Stimulated activated CD4-positive, alpha-beta T cell treated with anti-CD3 and anti-CD28 coated beads, Interleukin-4, amount 100 ng/mL, for 4 hours (primary cell): ENCODE results near the gene DYNLT5.
A peak's percentile ranks its signal among the peaks of the same experiment; 100 is the strongest.
"Not testable (repeated sequence)": the region's sequence is repeated elsewhere in the genome, so short reads cannot be mapped to it uniquely, and the experiment has no call there.

Experiments
- DNase-seq, 2 experiments: peaks; one replicate each; pipeline ENCODE4 v3.0.0-alpha.2; 2020

The DYNLT5 gene

GRCh38 chr1:66751160-66751559 lies 1.1 kb upstream of the DYNLT5 start:
- DNase-seq = no peak

DNA sequence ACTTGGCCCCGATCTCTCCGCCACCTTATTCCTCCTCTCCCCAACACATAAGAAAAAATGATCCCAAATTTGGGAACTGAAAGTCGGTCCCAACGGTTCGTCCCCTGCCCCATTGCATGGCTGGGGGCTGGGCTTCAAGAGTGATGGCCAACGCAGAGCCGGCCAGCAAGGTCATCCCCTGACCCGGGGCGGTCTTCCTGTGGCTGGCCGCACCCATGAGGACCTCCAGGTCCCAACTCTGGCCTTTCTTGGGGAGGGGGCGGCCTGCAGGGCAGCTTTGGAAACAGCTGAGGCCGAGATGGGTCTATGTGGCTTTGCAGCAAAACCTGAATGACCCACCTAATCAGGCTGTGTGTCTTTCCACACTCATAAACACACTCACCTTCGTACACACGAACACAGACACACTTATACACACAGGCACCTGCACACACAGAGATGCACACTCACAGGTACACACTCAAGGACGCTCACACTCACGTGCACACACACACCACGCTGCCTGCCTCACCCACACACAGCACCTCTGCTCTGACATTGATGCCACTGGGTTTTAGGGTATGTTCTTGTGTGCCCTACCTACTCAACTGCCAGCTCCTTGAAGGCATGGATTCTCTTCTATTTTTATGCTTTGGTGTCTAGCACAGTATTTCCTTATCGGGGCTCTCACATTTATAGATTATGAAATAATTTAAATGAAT lies 562 bp downstream of the DYNLT5 start:
- no peak for DNase-seq

GRCh38 chr1:66757722-66758240 lies 5.5 kb downstream of the DYNLT5 start:
- DNase-seq = no peak

DNA sequence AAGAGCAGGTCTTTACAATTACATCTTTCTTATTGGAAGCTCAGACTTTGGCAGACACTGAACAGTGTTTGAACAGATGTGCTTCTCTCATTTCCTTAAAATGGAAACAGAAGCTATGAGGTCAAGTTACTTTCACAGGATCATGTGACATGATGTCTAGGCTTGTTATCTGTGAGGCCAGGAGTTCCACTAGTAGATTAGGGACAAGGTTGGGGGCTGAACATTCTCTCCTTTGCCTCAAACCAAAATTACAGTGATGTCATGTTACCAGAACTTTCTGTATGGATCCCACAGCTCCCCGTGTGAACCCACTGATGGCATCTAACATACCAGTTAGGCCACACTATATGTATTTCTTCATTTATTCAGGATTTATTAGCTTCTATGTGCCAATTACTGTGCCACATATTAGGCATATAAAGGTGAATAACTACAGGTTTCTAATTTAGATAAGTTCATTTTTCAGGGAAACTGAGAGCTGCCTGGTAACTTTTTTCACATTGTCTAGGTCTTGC lies 6.0 kb downstream of the DYNLT5 start:
- DNase-seq = no peak

DNA sequence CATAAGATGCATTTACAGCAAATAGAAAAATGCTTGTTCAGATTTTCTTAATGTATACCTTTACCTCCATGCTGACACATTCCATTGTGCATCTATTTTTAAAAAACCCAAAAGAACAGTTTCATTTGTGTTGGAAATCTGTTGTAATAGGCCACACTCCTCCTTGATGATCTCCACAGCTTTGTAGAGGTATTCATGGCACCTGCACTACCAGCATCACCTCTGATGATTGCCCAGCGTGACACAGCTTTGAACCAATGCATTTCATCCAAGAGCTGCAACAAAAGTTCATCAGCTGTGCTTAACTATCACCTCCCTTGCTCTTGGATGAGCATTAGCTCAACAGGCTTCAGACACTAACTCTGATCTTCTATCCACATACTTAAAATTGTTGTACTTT lies 8.2 kb downstream of the DYNLT5 start:
- DNase-seq = no peak

GRCh38 chr1:66761221-66761620 lies 9.0 kb downstream of the DYNLT5 start:
- DNase-seq = no peak

GRCh38 chr1:66764994-66765578 lies 12.8 kb downstream of the DYNLT5 start:
- DNase-seq = peak; percentile 17 to 34

- DNase-seq = no peak
Observed at GRCh38 chr1:66767626-66768025, 15.4 kb downstream of the DYNLT5 start.

DNA sequence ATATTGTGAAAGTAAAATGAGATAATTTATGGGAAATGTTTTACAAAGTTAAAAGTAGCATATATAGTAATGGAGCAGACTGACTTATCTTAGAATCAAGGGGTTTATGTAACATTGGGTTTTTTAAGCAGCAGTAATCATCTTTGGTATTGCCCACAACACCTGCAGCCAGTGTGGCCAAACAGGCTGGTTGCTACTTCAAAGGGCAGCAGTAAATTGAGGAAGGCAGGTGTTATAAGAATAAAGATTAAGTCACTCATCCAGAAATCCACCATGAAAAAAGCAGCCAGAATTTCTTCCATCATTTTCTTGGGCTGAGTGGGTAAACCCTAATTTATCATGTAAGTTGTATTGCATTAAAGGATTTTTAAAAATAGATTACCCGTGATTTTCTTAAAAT lies 16.7 kb downstream of the DYNLT5 start:
- no peak for DNase-seq

GRCh38 chr1:66769512-66770229 lies 17.4 kb downstream of the DYNLT5 start:
- DNase-seq = no peak

DNA sequence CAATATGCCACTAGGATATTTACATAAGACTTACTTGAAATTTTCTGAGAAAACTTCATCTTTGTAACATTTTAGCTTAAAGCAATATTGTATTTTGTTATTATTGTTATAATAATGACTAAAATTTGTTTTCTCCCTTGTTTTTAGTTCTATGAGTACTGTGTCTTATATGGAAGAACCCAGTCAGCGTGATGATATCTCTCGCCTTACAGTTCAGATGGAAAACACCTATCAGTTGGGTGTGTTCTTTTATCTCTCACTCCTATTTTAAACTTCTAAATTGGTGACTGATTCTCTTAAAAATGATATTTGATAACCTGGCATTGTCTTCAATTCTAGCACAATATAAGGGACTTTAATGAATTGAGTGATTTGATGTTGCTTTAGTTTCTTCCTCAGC lies 18.0 kb downstream of the DYNLT5 start:
- DNase-seq = no peak

DNA sequence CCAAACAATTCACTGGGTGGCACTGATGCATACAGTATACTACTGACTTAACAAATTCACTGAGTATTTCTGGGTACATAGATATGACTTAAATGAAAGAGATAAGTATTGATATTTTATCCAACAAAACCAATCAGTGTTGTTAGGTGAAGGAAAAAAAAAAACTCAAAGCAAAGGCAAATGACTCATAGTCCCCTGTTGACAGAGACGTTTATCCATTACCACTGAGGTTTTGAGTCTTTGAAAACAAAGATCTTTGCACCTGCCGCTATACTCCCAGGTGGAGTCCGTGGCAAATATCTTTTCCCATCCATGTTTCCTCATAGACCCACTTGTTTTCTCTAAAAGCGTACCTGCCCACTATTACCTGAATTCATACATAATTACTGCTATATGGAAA lies 18.4 kb downstream of the DYNLT5 start:
- DNase-seq = no peak

DNA sequence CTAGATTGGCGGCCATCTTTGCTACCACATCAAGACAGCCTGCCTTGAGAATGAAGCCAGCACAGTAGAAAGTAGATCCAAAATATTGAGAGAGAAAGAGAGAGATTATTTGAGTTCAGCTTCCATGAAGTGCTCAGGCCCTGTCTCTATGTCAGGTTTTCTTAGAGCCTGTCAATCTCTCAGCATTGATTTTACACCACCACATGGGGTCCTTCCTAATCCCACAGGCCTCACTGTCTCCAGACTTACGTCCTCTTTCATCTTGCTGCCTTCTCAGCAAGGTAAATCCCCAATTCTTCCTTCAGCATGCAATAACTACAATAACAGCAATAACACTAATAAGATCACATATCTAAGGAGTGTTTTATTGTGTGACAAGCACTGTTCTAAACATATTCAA lies 21.0 kb downstream of the DYNLT5 start:
- no peak for DNase-seq

- no peak for DNase-seq
Observed at GRCh38 chr1:66774438-66774837, 22.2 kb downstream of the DYNLT5 start.

- DNase-seq = no peak
Observed at GRCh38 chr1:66775646-66776045, 23.4 kb downstream of the DYNLT5 start.

GRCh38 chr1:66777831-66778230 lies 25.6 kb downstream of the DYNLT5 start:
- DNase-seq = no peak

GRCh38 chr1:66778266-66778665 lies 26.0 kb downstream of the DYNLT5 start:
- DNase-seq = no peak

DNA sequence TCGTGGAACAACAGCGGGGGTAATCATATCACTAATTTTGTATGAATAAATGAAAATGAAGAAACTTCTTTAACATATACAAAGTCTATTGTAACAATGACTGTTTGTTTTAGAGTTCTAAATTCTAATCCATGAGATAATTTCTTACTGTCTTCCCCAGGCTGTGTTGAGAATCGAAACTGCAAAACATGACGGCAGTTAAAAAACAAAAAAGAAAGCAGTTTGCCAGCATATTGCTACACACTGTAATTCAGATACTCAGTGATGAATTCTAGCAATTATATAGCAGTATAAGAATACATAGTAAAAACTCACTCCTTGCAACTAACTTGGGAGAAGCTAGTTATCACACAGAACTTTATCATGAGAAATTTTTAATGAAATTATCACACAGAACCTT lies 26.7 kb downstream of the DYNLT5 start:
- no peak for DNase-seq

- no peak for DNase-seq
Observed at GRCh38 chr1:66779475-66780078, 27.3 kb downstream of the DYNLT5 start.

DNA sequence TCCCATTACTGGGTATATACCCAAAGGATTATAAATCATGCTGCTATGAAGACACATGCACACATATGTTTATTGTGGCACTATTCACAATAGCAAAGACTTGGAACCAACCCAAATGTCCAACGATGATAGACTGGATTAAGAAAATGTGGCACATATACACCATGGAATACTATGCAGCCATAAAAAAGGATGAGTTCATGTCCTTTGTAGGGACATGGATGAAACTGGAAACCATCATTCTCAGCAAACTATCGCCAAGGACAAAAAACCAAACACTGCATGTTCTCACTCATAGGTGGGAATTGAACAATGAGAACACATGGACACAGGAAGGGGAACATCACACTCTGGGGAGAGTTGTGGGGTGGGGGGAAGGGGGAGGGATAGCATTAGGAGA lies 33.5 kb downstream of the DYNLT5 start:
- DNase-seq = not testable (repeated sequence)

- no peak for DNase-seq
Observed at GRCh38 chr1:66787641-66788040, 35.4 kb downstream of the DYNLT5 start.

DNA sequence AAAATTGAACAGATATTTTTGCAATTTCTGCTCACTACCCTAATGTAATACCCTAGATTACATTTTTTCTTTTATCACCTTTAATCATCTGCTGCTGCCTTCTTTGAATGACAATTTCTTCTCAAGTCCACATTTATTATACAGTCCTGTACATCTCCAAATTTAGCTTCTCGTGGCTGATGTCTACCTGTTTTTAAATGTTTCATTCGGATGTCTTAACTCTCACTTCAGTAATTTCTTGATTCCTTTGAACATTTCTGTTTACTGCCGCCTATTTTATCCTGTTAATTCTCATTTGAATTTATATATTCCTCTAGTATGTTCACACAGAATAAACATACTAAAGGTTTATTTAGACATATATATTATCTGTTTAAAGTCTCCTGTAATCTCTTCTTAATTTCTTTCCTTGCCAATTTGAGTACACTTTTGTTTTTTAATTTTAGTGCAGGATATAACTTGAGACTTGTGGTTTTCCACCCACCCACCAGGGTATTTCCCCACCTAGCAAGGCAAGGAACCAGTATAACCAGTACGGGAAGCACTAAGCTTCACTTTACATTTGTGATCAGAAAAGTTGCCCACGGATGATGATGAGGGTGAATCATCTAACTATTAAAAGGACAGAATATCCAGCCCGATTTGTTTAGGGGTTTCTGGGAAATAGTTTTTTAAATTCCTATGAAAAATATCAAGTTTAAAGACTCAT lies 36.1 kb downstream of the DYNLT5 start:
- peak; percentile 37 to 74 for DNase-seq
